NCI-H1048 (cell line): ENCODE measurements around the gene GPR160.

ENCODE experiments used
- DNase-seq: peaks from one replicate; lab custom pipeline; 2025; lab: John Stamatoyannopoulos, UW

Gene GPR160

GRCh38 chr3:170064108-170064507 is 26.3 kb downstream of the GPR160 start:
- no peak for DNase-seq

- DNase-seq = no peak
Observed at GRCh38 chr3:170075441-170076091, 37.8 kb downstream of the GPR160 start.

- no peak for DNase-seq
Observed at GRCh38 chr3:170076715-170077238, 39.0 kb downstream of the GPR160 start.

- no peak for DNase-seq
Observed at GRCh38 chr3:170077361-170077760, 39.6 kb downstream of the GPR160 start.

- no peak for DNase-seq
Observed at GRCh38 chr3:170078620-170079281, 41.0 kb downstream of the GPR160 start.

GRCh38 chr3:170079536-170080165 is 41.9 kb downstream of the GPR160 start:
- DNase-seq = no peak

- no peak for DNase-seq
Observed at GRCh38 chr3:170080605-170081004, 42.8 kb downstream of the GPR160 start.

GRCh38 chr3:170081079-170081741 is 43.4 kb downstream of the GPR160 start:
- DNase-seq = no peak

- DNase-seq = no peak
Observed at GRCh38 chr3:170083343-170083742, 45.5 kb downstream of the GPR160 start.

GRCh38 chr3:170085396-170085795 is 47.6 kb downstream of the GPR160 start:
- DNase-seq = no peak

- DNase-seq = no peak
Observed at GRCh38 chr3:170089862-170090600, 52.2 kb downstream of the GPR160 start.

GRCh38 chr3:170090601-170090981 is 52.8 kb downstream of the GPR160 start:
- no peak for DNase-seq

- DNase-seq = no peak
Observed at GRCh38 chr3:170092907-170093306, 55.1 kb downstream of the GPR160 start.

- no peak for DNase-seq
Observed at GRCh38 chr3:170095771-170096170, 58.0 kb downstream of the GPR160 start.

- DNase-seq = no peak
Observed at GRCh38 chr3:170096342-170096741, 58.5 kb downstream of the GPR160 start.

- DNase-seq = no peak
Observed at GRCh38 chr3:170098753-170099152, 61.0 kb downstream of the GPR160 start.

- no peak for DNase-seq
Observed at GRCh38 chr3:170100944-170101343, 63.1 kb downstream of the GPR160 start.

- DNase-seq = no peak
Observed at GRCh38 chr3:170102431-170102830, 64.6 kb downstream of the GPR160 start.

GRCh38 chr3:170107941-170108340 is 70.1 kb downstream of the GPR160 start:
- no peak for DNase-seq

GRCh38 chr3:170108955-170109354 is 71.2 kb downstream of the GPR160 start:
- no peak for DNase-seq

GRCh38 chr3:170109579-170110293 is 71.9 kb downstream of the GPR160 start:
- no peak for DNase-seq
